ENCODE data around the gene HOXC13. TPM values are rescaled to one million over a fixed set of nuclear protein-coding genes. Genes with fewer than 3 reads are reported as not detected.

Gene HOXC13
- total RNA-seq, 4 donors from 2014 or later: not detected

GRCh38 chr12:53937099-53937498, 1.5 kb upstream of the HOXC13 start:
- peaks cover 0 to 9% (median 0%) of the 10 kb centered on the region in 4 donors for H3K9me3 ChIP-seq

DNA sequence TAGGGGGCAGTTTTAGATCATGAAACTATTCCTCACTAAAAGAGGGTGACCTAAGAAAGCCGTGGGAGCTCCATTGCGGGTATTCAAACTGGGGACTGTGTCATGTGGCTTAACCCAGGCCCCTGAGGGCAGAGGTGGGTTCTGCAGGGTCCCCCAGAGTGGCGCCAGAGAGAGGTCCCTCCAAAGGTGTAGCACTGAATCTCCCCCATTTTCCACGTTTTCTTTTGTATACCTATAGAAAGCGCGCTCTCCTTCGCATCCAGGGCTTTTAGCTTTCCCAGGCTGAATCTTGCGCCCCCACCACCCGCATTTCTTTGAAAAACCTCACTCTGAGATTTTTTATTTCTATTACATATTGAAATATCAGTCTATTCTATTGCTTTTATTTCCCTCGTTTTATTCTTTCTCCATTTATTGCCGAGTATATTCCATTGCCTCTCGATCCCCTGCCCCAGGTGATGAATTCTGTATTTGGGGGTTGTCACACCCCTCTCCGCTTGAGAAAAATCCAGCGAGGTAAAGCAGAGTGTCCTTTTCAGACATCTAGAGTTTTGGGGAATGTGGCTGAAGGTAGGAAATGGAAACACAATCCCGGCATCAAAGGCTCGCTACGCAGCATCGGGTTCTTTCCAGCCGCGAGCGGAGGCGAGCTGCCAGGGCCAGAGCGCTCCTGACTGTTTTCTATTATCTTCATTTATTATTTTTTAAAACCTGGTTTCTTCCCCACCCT, 870 bp upstream of the HOXC13 start:
- no peak for TF ChIP-seq POLR2A (IDR thresholded peaks at IDR 0.05)
- no peak for TF ChIP-seq CTCF (IDR thresholded peaks at IDR 0.05)
- Histone ChIP-seq H3K9me3 (peaks cover 0 to 9% (median 0%) of the 10 kb centered on the region in 4 donors), H3K27me3 (peaks cover 0 to 77% of the 10 kb centered on the region in 2 donors), H3K4me1 (peaks cover 0 to 13% (median 0%) of the 10 kb centered on the region in 4 donors), H3K27ac (no peak overlapping the region), H3K4me3 (no peak overlapping the region), H3K36me3 (no peaks in the 10 kb centered on the region)
- DNase-seq: no peak

More at GRCh38 chr12:53937099-53937498, 1.5 kb upstream of the HOXC13 start:
- Histone ChIP-seq H3K27me3 (peaks cover 0 to 77% of the 10 kb centered on the region in 2 donors), H3K4me3 (no peak overlapping the region), H3K4me1 (peaks cover 0 to 13% (median 0%) of the 10 kb centered on the region in 4 donors), H3K27ac (no peak overlapping the region), H3K36me3 (no peaks in the 10 kb centered on the region)
- DNase-seq: no peak
- TF ChIP-seq POLR2A (IDR thresholded peaks at IDR 0.05) (no peak), CTCF (IDR thresholded peaks at IDR 0.05) (no peak)

DNA sequence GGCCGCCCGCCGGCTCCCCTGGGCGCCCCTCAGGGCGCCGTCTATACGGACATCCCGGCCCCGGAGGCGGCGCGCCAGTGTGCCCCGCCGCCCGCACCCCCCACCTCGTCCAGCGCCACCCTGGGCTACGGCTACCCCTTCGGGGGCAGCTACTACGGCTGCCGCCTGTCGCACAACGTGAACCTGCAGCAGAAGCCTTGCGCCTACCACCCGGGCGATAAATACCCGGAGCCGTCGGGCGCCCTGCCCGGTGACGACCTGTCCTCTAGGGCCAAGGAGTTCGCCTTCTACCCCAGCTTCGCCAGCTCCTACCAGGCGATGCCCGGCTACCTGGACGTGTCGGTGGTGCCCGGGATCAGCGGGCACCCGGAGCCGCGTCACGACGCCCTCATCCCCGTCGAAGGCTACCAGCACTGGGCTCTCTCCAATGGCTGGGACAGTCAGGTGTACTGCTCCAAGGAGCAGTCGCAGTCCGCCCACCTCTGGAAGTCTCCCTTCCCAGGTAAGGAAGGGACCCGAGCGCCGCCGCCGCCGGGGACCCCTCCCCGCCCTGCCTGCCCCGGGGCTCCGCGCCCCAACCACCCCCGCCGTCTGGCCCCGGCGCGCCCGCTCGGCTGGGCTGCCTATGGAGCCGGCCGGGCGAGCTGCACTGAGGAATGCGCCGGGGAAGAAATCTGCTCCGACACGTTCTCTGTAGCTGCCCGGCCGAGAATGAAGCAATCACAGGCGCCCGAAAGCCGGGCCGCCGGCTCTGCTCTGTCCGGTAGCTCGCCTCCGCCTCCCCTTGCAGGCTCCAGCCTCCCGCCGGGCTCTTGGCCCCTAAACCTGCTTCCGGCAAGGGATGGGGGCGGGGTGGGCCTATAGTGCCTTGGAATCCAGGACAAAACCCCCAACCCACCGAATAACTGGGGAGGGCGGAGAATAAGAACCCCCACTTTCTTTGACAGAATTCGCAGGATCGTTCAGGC, 794 bp downstream of the HOXC13 start:
- H3K27ac ChIP-seq: no peak overlapping the region
- no peaks in the 10 kb centered on the region for H3K36me3 ChIP-seq
- peak in 1 of 3 donors; percentile 43 for DNase-seq
- peaks cover 0 to 13% (median 0%) of the 10 kb centered on the region in 4 donors for H3K4me1 ChIP-seq
- no peak overlapping the region for H3K4me3 ChIP-seq
- no peak for TF ChIP-seq POLR2A (IDR thresholded peaks at IDR 0.05)
- no peak for TF ChIP-seq CTCF (IDR thresholded peaks at IDR 0.05)
- peaks cover 0 to 77% of the 10 kb centered on the region in 2 donors for H3K27me3 ChIP-seq
- H3K9me3 ChIP-seq: peaks cover 0 to 9% (median 0%) of the 10 kb centered on the region in 4 donors

GRCh38 chr12:53940443-53941014, 1.9 kb downstream of the HOXC13 start:
- H3K9me3 ChIP-seq: peaks cover 0 to 9% (median 0%) of the 10 kb centered on the region in 4 donors
- H3K27ac ChIP-seq: no peak overlapping the region
- H3K4me3 ChIP-seq: no peak overlapping the region
- TF ChIP-seq POLR2A (IDR thresholded peaks at IDR 0.05) (no peak), CTCF (IDR thresholded peaks at IDR 0.05) (no peak)
- H3K27me3 ChIP-seq: peaks cover 0 to 83% of the 10 kb centered on the region in 2 donors
- peaks cover 0 to 13% (median 0%) of the 10 kb centered on the region in 4 donors for H3K4me1 ChIP-seq
- no peaks in the 10 kb centered on the region for H3K36me3 ChIP-seq
- DNase-seq: peak in 1 of 3 donors; percentile 11

DNA sequence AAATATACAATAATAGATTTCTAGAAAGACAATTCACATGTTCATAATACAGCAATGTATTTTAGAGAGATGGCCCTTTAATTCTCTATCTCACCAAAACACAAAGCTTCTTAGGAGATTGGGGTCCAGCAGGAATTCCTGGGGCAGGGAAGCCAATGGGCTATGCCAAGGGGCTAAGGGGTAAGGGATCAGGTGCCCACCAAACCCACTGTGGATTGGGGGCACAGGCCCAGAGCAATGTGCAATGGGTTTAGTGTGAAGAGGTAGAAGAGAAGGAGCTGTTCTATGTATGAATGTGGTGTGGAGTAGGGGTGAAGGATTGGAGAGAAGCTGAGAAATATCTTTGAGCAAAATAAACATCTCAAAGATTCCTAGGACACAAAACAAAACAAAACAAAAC, 2.6 kb downstream of the HOXC13 start:
- peaks cover 0 to 77% of the 10 kb centered on the region in 2 donors for H3K27me3 ChIP-seq
- no peak overlapping the region for H3K27ac ChIP-seq
- H3K4me1 ChIP-seq: peaks cover 0 to 13% (median 0%) of the 10 kb centered on the region in 4 donors
- no peak for DNase-seq
- TF ChIP-seq CTCF (IDR thresholded peaks at IDR 0.05) (no peak), POLR2A (IDR thresholded peaks at IDR 0.05) (no peak)
- no peak overlapping the region for H3K4me3 ChIP-seq
- peaks cover 0 to 9% (median 0%) of the 10 kb centered on the region in 4 donors for H3K9me3 ChIP-seq
- H3K36me3 ChIP-seq: no peaks in the 10 kb centered on the region
